PC-3 (cell line): ENCODE results near the gene COG5.

Experiments used
- EZH2 ChIP-seq: fragments of 300-600 bp; sonication (generic); IDR thresholded peaks from one replicate; pipeline ENCODE4 v1.6.1; 2017; ENCODE audit warnings: antibody characterized with exemption, mild to moderate bottlenecking, low read length; ENCODE audit not compliant: unreplicated experiment
- EZH2phosphoT487 ChIP-seq: fragments of 300-600 bp; sonication (generic); IDR thresholded peaks from 2 replicates; pipeline ENCODE4 v1.6.1; 2018; ENCODE audit warnings: mild to moderate bottlenecking, antibody characterized with exemption, low read length, borderline replicate concordance
- TF ChIP-seq, protein P1 (sequence below): fragments of 300-600 bp; sonication (generic); conservative IDR thresholded peaks from 2 replicates; pipeline ENCODE4 v1.5.1; 2017; ENCODE audit warnings: antibody characterized with exemption, low read depth, mild to moderate bottlenecking, low read length

GRCh38 chr7:107506674-107507339, 56.9 kb downstream of the COG5 start:
- TF ChIP-seq, protein P1, sequence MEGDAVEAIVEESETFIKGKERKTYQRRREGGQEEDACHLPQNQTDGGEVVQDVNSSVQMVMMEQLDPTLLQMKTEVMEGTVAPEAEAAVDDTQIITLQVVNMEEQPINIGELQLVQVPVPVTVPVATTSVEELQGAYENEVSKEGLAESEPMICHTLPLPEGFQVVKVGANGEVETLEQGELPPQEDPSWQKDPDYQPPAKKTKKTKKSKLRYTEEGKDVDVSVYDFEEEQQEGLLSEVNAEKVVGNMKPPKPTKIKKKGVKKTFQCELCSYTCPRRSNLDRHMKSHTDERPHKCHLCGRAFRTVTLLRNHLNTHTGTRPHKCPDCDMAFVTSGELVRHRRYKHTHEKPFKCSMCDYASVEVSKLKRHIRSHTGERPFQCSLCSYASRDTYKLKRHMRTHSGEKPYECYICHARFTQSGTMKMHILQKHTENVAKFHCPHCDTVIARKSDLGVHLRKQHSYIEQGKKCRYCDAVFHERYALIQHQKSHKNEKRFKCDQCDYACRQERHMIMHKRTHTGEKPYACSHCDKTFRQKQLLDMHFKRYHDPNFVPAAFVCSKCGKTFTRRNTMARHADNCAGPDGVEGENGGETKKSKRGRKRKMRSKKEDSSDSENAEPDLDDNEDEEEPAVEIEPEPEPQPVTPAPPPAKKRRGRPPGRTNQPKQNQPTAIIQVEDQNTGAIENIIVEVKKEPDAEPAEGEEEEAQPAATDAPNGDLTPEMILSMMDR = no peak
- TF ChIP-seq EZH2phosphoT487 = no peak
- TF ChIP-seq EZH2 = no peak
